HUES6 (cell line): ENCODE measurements around the gene CAMK1D.

Experiments used
- H3K27ac ChIP-seq: 2 replicates; pipeline ENCODE4 v1.7.0; 2013; ENCODE audit warnings: low read depth, mild to moderate bottlenecking, low read length, inconsistent platforms
- H3K27me3 ChIP-seq: 2 replicates; pipeline ENCODE4 v1.6.1; 2013; ENCODE audit warnings: low read length; ENCODE audit not compliant: control insufficient read depth, insufficient read depth
- H3K36me3 ChIP-seq: 2 replicates; pipeline ENCODE4 v1.6.1; 2013; ENCODE audit warnings: low read length; ENCODE audit not compliant: control insufficient read depth, insufficient read depth
- H3K4me1 ChIP-seq: 2 replicates; pipeline ENCODE4 v1.6.1; 2013; ENCODE audit warnings: low read length; ENCODE audit not compliant: control insufficient read depth, insufficient read depth
- H3K4me3 ChIP-seq: 2 replicates; pipeline ENCODE4 v1.5.1; 2013; ENCODE audit warnings: low read depth, low read length
- H3K9ac ChIP-seq: one replicate; pipeline ENCODE4 v1.6.1; 2013; ENCODE audit warnings: mild to moderate bottlenecking, low read length
- H3K9me3 ChIP-seq: 2 replicates; pipeline ENCODE4 v1.6.1; 2013; ENCODE audit warnings: low read depth, low read length; ENCODE audit not compliant: control insufficient read depth, insufficient read depth

The CAMK1D gene

GRCh38 chr10:12531305-12532220, 182.2 kb downstream of the CAMK1D start:
- Histone ChIP-seq H3K9ac (no peak overlapping the region), H3K27me3 (no peaks in the 10 kb centered on the region), H3K36me3 (no peaks in the 10 kb centered on the region), H3K27ac (no peak overlapping the region), H3K4me1 (no peaks in the 10 kb centered on the region), H3K4me3 (no peak overlapping the region), H3K9me3 (no peaks in the 10 kb centered on the region)

GRCh38 chr10:12533151-12533550, 183.8 kb downstream of the CAMK1D start:
- no peaks in the 10 kb centered on the region for H3K9me3 ChIP-seq
- H3K4me3 ChIP-seq = no peak overlapping the region
- no peak overlapping the region for H3K9ac ChIP-seq
- H3K27ac ChIP-seq = no peak overlapping the region
- no peaks in the 10 kb centered on the region for H3K36me3 ChIP-seq
- H3K4me1 ChIP-seq = no peaks in the 10 kb centered on the region
- H3K27me3 ChIP-seq = no peaks in the 10 kb centered on the region

- no peaks in the 10 kb centered on the region for H3K36me3 ChIP-seq
- no peaks in the 10 kb centered on the region for H3K27me3 ChIP-seq
- H3K27ac ChIP-seq = no peak overlapping the region
- no peaks in the 10 kb centered on the region for H3K4me1 ChIP-seq
- H3K4me3 ChIP-seq = no peak overlapping the region
- H3K9ac ChIP-seq = no peak overlapping the region
- H3K9me3 ChIP-seq = no peaks in the 10 kb centered on the region
Measured at GRCh38 chr10:12533723-12534122, 184.4 kb downstream of the CAMK1D start.

- Histone ChIP-seq H3K27ac (no peak overlapping the region), H3K9ac (no peak overlapping the region), H3K27me3 (no peaks in the 10 kb centered on the region), H3K4me1 (no peaks in the 10 kb centered on the region), H3K9me3 (no peaks in the 10 kb centered on the region), H3K36me3 (no peaks in the 10 kb centered on the region), H3K4me3 (no peak overlapping the region)
Measured at GRCh38 chr10:12534824-12535223, 185.5 kb downstream of the CAMK1D start.

GRCh38 chr10:12535656-12536055, 186.3 kb downstream of the CAMK1D start:
- Histone ChIP-seq H3K27ac (no peak overlapping the region), H3K36me3 (no peaks in the 10 kb centered on the region), H3K9me3 (no peaks in the 10 kb centered on the region), H3K9ac (no peak overlapping the region), H3K4me3 (no peak overlapping the region), H3K27me3 (no peaks in the 10 kb centered on the region), H3K4me1 (no peaks in the 10 kb centered on the region)

GRCh38 chr10:12538491-12538995, 189.2 kb downstream of the CAMK1D start:
- H3K9me3 ChIP-seq = no peaks in the 10 kb centered on the region
- H3K4me3 ChIP-seq = no peak overlapping the region
- no peak overlapping the region for H3K9ac ChIP-seq
- H3K36me3 ChIP-seq = no peaks in the 10 kb centered on the region
- H3K27ac ChIP-seq = no peak overlapping the region
- no peaks in the 10 kb centered on the region for H3K27me3 ChIP-seq
- H3K4me1 ChIP-seq = no peaks in the 10 kb centered on the region; the same call in 1 of the 2 replicates

GRCh38 chr10:12539350-12540164, 190.2 kb downstream of the CAMK1D start:
- Histone ChIP-seq H3K36me3 (no peaks in the 10 kb centered on the region), H3K27me3 (no peaks in the 10 kb centered on the region), H3K4me3 (no peak overlapping the region), H3K4me1 (peaks cover 4% of the 10 kb centered on the region; the same call in 1 of the 2 replicates), H3K9me3 (no peaks in the 10 kb centered on the region), H3K27ac (no peak overlapping the region), H3K9ac (no peak overlapping the region)

GRCh38 chr10:12540341-12540781, 191.0 kb downstream of the CAMK1D start:
- Histone ChIP-seq H3K9me3 (no peaks in the 10 kb centered on the region), H3K4me3 (no peak overlapping the region), H3K36me3 (no peaks in the 10 kb centered on the region), H3K9ac (no peak overlapping the region), H3K27me3 (no peaks in the 10 kb centered on the region), H3K4me1 (peaks cover 4% of the 10 kb centered on the region; the same call in 1 of the 2 replicates), H3K27ac (no peak overlapping the region)

- Histone ChIP-seq H3K9me3 (no peaks in the 10 kb centered on the region), H3K27me3 (no peaks in the 10 kb centered on the region), H3K4me1 (peaks cover 4% of the 10 kb centered on the region; the same call in 1 of the 2 replicates), H3K36me3 (no peaks in the 10 kb centered on the region), H3K9ac (no peak overlapping the region), H3K4me3 (no peak overlapping the region), H3K27ac (no peak overlapping the region)
Measured at GRCh38 chr10:12541446-12542067, 192.2 kb downstream of the CAMK1D start.

- Histone ChIP-seq H3K4me3 (no peak overlapping the region), H3K9ac (no peak overlapping the region), H3K4me1 (peaks cover 4% of the 10 kb centered on the region; the same call in 1 of the 2 replicates), H3K27ac (no peak overlapping the region), H3K36me3 (no peaks in the 10 kb centered on the region), H3K9me3 (no peaks in the 10 kb centered on the region), H3K27me3 (no peaks in the 10 kb centered on the region)
Measured at GRCh38 chr10:12542133-12542670, 192.9 kb downstream of the CAMK1D start.
